ENCODE results near the gene PSMC3.

The PSMC3 gene

DNA sequence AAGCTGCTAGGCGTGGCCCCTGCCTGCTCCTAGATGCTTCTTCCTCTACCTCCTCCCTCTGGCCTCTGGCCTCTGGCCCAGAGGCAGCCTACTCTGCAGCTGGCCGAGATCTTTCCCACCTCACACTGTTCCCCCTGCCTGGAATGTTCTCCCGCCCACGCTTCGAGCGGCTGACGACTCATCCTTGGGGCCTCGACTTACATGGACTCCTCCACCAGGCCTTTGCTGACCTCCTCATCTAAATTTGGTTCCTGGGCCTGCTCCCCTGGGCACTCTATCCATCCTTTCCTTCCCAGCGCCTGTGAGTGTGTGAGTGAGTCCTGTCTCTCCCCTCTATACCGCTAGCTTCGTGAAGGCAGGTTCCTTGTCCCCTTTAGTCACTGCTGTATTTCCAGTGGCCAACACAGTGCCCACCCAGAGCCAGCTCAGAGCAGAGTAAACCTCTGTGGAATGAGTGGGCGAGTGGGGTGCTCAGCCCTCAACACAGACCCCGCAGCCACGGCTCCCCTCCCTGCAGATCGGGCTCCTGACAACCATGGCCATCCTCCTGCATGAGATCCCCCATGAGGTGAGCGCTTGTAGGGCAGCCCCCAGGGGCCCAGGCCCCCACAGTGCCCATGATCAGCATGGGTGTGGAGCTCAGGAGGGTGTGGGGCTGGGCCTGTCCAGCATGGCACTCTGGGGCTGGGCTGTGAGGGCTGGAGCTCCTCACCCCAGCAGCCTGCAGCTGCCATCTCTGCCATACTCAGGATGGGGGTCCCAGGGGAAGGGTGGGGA lies 12.1 kb downstream of the PSMC3 start:
- DNase-seq (ENCODE audit: low spot score) (peak; percentile 33), FAIRE-seq (no peak)

DNA sequence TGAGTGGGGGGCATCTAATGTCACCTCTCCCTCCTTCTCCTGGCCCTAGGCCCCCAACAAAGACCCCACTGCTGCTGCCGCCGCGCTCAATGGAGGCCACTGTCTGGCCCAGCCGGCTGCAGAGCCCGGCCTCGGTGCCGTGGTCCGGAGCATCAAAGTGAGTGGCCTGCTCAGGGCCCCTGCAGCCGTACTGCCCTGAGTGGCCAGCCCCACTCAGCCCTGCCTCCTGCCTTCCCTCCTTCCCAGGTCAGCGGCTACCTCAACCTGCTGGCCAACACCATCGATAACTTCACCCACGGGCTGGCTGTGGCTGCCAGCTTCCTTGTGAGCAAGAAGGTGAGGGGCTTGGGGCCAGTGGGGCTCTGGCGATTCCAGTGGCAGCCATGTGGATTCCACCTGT lies 12.9 kb downstream of the PSMC3 start:
- DNase-seq (ENCODE audit: low spot score) (no peak), FAIRE-seq (no peak)

DNA sequence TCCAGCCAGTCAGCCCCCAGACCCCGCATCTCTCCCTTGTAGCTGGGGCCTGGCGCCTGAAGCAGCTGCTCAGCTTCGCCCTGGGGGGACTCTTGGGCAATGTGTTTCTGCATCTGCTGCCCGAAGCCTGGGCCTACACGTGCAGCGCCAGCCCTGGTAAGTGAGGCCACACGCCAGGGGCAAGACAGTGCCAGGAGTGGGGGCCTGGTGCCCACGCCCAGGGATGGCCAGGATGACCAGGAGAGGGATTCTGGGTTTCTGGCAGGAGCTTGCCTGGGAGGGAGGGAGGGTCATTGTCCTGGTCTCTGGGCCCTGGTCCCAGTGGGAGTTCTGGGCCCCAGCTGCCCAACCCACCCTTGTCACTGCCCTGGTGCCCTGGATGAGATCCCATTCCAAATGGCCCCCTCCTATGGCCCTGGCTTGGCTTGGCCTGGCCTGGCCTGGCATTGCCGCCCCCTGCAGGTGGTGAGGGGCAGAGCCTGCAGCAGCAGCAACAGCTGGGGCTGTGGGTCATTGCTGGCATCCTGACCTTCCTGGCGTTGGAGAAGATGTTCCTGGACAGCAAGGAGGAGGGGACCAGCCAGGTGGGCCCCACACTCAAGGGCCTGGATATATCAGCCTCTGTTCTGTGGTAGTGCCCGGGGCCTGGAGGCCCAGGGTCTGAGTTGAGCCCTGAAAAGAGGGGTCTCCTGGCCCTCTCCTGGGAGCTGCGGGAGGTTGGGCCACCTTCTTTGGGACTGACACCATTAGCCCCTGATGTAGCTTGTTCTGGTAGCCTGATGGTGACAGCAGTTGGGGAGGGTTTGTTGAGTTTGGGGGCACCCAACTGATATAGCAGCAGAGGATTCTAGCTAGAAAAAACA lies 14.1 kb downstream of the PSMC3 start:
- DNase-seq (ENCODE audit: low spot score) (no peak), FAIRE-seq (no peak)

DNA sequence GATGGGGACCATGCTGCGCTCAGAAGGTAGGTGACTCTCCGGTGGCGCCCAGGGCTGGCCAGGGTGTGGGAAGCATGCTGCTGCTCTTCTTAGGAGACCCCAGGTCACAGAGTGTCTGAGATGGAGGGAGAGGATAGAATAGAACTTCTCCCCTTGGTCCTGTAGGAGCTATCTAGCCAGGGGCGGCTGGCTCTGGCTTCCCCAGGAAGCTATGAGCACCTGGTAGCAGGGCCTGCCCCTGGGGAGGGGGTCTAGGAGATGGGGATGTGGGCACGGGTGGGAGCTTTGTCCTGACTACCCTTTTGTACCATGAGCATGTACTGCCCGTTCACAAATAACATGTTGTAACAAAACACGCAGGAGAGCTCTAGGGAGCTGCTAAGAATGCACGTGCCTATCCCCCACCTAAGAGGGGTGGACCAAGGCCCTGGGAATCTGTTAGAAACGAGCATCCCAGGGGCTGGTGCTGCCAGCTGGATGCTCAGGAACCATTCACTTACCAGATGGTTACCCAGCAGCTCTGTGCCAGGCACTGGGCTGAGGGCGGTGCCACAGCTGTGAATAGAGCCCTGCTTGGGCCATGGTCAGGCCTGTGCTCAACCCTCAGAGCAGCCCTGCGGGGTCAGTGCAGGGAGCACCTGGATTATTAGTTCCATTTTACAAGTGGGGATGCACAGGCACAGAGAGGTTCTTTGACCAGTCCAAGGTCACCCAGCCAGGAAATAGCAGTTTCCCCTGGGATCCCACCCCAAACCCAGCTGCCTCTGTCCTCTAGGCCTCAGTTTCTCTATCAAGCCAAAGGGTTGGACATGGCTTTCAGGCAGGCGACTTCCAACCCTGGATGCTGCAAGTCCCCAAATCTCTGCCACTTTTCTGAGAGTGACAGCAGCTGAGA lies 15.6 kb downstream of the PSMC3 start:
- no peak for FAIRE-seq
- DNase-seq (ENCODE audit: low spot score) = no peak

DNA sequence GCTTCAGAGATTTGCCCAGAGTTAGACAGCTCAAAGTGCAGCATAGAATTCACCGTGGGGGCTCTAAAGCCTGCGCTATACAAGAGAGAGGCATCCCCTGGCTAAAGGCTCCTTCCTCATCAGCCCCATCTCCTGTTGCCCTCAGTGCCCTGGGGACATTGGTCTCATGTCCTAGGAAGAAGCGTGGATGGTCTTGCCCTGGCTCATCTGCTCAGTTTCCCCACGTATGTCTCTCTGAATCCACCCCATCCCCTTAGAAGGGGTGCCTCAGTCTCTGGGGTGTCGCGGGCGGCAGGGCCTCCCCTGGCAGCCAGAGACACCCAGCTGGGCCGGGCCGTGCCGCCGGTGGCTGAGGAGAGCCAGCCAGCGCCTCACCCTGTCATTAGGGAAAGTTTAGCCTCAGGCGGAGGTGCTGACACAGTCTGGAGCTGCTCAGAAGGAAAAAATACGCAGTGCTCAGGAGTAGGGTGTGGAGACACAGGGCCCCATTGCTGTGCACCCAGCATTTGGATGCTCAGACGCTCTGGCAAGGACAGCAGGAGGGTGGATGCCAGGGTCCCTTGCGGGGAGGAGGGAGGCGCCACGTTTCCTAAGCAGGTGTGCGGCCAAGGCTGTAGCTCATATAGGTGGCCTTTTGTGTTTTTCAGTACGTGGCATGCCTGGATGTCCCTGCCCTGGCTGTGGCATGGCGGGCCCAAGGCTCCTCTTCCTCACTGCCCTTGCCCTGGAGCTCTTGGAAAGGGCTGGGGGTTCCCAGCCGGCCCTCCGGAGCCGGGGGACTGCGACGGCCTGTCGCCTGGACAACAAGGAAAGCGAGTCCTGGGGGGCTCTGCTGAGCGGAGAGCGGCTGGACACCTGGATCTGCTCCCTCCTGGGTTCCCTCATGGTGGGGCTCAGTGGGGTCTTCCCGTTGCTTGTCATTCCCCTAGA lies 16.5 kb downstream of the PSMC3 start:
- FAIRE-seq (no peak), DNase-seq (ENCODE audit: low spot score) (no peak)

DNA sequence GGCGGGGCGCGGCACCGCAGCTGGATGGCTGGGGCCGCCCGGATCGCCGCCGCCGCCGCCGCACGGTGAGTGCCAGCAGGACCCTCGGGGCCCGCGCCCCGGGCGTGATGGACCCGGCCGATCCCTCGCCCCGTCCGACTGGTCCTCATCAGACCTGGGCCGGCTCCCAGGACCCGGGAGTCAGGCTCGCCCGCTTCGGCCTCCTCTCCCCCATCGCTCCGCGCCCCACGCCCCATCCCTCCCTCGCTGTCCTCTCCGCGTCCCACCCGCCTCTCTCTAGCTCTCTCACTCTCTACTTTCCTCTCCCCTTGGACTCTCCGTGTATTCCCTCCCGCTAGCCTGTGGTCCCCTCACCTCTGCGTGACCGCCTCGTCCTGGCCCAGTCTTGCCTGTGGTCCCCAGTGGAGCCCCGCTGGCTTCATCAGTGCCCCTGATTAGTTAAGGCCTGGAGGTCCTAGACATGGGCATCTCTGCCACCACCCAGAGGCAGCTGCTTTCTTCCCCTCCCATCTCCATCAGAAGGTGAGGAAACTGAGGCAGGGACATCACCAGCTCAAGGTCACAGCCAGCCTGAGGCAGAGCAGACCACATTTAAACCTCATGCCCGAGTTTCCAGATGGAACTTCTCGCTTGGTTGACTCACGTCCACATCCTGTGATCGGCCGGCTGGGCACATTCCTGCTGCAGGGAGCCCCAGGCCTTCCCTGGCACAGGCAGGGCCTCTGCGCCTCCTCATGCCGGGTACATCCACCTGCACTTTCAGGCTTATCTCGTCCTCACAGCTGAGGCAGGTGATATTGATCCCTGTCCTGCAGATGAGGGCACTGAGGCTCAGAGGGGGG lies 17.4 kb downstream of the PSMC3 start:
- DNase-seq (ENCODE audit: low spot score) = peak; percentile 71
- FAIRE-seq = no peak

DNA sequence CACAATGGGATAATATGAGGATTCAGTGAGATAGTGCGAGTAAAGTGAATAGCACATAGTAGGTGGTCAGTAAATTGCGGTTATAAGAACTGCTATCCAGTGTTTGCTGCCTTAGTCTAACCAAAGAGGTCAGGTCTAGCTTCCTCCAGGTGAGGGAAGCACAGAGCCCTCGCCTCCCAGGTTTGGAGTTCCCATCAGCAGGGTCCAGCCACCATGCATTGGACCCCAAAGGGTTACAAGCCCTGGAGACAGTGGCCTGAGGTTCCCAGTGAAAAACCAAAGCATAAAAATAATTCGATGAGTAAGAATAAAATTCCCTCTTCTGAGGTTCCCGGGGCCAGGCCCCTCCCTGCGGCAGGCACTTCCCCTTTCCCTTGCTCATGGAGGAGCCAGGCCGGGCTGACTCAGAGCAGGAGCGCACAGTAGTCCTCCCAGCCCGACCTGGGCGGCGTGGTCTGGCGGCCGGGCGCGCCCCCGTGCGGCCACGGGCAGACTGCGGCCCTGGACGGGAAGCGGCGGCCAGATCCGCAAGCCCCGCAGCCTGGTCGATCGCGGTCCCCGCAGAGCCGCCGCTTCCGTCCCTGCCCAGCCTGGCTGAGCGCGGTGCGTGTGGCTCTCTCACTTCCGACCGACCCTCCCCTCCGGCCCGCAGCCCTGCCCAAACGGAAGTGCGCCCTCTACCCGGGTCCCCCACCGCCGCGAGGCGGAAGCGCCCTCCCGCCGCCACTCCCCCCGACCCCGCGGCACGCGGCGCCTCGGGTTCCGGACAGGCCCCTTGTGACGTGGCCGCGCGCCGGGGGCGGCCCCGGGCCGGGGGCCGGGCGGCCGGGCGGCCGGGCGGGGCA lies 18.3 kb downstream of the PSMC3 start, which contains the start of gene SLC39A13:
Gene SLC39A13, plus strand, starts transcription at position 845 of the 845 bp plus-strand sequence. CDS start 1,505 bp downstream, outside the sequence.
- DNase-seq (ENCODE audit: low spot score) (peak; percentile 88), FAIRE-seq (no peak)

DNA sequence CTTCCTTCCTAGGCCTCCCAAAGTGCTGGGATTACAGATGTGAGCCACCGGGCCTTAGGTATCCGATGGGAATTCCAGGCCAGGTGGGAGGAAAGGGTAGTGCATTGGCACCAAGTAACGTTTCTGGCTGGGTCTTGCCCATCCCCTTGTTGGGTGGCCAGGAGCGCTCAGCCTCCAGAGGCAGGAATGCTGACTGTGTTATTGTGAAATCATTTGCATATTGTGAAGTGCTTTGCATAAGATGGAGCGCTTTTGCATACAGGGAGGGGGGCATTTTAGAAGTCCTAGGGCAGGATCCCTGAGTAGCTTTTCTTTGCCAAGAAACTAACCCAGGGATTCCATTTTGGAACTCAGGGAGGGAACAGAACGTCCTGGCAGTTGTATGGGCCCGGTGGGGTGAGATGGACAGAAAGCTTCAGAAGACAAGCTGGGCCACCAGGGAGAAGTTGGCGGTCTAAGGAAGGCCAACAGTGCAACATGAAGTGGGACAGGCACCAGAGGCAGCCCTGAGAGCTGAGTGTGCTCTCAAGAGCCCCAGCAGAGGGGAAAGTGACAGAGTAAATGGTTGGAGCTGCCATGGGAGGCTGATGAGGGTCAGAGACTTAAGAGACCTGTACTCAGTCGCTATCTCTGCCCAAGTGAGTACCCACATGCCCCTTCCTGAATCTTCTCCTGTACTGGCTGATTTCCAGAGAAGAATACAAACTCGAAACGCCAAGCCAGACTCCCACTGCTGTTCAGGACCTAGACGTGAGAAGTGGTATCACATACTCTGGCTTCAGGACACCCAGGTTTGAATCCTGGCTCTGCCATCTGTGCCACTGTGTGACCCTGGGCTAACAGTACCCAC lies 19.1 kb downstream of the PSMC3 start:
- DNase-seq (ENCODE audit: low spot score) (no peak), FAIRE-seq (no peak)

DNA sequence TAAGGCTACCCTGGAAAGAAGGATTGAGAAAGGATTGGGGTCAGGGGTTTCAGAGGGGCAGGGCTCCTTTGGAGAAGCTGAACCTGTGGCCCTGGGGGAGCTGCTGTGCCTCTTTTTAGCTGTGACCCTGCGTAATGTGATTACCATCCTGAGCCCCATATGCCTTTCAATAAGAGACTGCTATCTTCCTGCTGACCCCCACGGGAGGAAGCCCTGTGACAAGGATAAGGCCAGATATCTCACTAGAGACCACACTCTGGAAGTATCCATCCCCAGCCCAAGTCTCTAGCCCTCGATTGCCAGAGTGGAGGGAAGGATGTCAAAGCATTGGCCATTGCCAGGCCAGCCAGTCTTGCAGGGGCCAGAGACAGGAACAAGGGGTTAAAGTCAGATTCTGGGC lies 22.7 kb downstream of the PSMC3 start:
- DNase-seq (ENCODE audit: low spot score) (no peak), FAIRE-seq (no peak)

DNA sequence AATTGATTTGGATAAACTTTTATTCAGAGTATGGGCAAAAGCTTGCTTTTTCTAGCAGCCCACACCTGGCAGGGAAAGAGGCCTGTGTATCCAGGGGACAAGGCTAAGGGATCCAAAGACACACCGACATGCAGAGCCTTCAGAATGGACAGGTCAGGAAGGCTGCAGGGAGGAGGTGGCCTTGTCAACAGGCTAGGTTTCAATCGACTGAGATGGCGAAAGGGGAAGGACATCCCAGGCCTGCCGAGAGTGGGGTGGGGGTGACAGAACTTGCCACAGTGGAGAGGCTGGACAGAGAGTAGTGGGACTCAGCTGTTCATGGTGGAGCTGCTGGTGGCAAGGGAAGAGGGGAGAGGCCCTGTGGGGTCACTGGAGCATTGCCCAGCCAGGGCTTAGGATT lies 23.1 kb downstream of the PSMC3 start:
- DNase-seq (ENCODE audit: low spot score) (no peak), FAIRE-seq (no peak)

DNA sequence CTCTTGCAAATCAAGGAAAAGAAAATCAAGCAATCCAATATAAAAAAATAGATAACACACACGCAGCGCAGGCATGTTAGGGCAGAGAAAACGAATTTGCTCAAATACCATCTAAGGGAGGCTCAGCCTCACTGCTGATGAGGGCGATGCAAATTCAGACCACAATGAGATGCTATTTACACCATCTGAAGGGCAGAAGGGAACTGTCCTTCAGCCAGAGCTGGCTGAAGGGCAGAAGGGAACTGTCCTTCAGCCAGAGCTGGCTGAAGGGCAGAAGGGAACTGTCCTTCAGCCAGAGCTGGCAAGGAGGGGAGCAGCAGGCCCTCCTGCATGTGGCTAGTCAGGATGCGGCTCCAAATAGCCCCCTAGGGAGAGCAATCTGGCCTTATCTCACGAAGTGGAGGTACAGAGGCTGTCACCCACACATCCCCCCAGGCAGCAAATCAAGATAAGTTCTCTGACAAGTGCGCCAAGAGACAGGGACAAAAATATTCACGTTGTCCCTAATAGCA lies 25.4 kb downstream of the PSMC3 start:
- FAIRE-seq (no peak), DNase-seq (ENCODE audit: low spot score) (no peak)

DNA sequence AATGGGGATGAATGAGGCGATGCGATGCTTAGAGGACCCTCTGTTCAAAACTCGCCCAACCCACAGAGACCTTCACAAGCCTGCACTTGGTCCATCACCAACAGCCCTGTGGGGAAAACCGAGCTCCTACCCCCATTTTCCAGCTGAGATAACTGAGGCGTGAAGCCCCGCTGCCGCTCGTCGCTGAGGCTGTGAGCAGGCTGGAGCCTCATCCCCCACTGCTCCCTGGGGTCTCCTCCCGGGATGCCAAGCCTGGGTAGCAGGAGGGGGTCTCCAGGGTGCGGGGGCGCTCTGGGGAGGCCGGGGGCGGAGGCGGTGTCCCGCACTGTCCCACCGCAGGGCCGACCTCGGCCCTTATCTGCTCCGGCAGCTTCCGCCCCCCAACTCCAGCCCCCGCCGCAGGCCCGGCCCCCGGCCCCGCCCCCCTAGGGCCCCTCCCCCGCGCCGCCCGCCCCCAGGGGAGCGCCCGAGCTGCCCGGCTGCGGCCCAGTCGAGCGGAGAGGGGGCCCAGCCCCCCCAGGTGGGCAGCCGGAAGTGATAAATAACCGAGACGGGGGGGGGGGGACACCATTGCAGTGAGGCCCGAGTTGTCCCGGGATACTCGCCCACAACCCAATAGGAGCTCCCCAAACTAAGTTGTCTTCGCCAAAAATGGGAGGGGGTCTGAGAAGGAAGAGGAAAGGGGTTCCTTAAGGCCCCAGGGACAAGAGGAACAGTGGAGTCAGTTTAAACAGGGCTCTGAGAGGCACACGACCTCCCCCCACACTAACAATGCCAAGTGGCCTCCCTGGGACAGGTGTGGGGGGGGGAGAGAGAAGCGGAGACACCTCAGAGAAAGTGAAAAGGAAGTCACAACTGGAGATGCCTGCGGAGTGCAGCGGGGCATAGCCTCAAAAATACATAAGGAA lies 26.1 kb downstream of the PSMC3 start:
- FAIRE-seq (no peak), DNase-seq (ENCODE audit: low spot score) (no peak)

DNA sequence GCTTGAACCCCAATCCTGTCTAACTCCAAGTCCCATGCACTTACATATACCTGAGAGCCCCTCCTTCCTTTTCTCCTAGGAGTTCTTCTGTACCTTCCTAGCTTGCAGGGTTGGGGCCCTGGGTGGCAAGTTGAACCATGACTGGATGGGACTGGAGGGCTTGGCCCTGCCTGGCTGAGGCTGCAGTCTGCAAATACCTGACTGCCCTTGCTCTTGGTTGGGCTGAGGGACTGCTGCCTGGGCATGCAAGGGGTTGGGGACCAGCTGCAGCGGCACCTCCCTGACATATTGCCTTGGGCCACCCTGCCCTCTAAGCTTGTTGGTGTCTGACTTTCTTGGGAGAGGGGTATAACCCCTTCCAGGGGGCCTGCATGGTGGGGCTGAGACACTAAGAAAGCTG lies 27.7 kb downstream of the PSMC3 start:
- DNase-seq (ENCODE audit: low spot score) (no peak), FAIRE-seq (no peak)

DNA sequence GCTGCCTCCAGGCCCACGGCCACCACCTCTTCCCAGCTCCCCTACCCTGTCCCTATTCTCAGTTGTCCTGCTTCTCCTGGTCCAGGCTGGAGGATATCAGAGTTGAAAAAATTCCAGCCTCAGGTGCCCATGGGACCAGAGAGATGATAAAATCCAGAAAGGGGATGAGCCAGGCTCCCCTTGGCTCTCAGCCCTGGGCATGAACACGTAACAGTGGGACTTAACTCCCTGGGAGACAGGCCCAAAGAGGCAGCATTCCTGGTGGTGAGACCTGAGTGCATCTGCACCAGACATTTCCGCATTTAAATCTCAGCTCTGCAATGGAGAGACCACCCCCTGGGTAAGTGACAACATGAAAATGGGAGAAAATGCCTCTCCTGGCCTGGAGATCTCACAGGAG lies 28.2 kb downstream of the PSMC3 start:
- FAIRE-seq = no peak
- DNase-seq (ENCODE audit: low spot score) = no peak

DNA sequence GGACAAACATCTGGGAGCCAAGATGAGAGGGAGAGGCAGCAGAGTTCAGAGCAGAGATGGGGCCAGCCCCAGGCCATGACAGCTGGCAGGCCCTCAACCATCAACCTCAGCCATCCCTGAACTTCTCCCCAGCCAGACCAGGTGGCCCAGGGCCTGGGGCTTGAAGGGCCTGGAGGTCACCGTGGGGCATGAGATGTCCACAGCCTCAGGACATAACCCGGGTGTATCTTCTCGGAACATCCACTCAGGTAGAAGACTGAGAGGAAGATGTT lies 30.3 kb downstream of the PSMC3 start:
- FAIRE-seq = no peak

DNA sequence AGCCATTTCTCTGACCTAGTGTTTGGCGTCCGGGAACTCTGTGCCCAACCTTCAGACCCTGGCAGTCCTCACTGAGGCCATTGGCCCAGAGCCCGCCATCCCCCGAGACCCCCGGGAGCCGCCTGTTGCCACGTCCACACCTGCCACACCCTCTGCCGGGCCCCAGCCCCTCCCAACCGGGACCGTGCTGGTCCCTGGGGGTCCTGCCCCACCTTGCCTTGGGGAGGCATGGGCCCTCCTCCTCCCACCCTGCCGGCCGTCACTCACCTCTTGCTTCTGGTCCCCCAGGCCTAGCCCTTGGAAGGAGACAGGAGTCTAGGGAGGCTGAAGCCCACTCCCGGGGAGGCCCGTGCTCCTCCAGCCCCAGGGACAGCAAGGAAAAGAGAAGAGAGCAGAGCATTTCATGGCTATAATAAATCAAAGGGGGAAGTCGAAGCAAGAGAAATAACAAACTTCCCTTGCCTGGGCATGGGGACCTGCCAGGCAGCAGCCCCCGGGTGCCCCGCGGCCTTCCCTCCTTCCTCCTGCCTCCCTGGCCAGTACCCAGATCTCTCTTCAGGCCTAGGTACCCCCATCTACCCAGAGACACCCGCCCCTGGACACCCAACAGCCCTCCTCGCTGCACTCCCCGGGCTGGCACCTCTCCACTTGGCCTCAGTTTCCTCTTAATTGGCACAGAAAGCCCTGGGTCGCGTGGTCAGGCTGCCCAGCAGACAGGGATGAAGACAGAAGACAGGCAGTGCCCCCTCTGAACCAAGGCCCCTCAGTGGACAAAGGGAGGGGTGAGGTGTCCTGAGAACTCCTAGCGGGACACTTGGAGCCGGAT lies 30.8 kb downstream of the PSMC3 start:
- DNase-seq (ENCODE audit: low spot score) = no peak
- no peak for FAIRE-seq

More for the DNA sequence above, 30.3 kb downstream of the PSMC3 start:
- DNase-seq (ENCODE audit: low spot score) = no peak
